Coronary artery (tissue), 2 donors: ENCODE measurements around the gene MBNL3.

ENCODE experiments used
- DNase-seq: peaks from one replicate; pipeline ENCODE4 v3.0.0-alpha.2; 2017; ENCODE audit warnings: low spot score
- H3K27ac ChIP-seq, 2 donors: fragments of 200-600 bp; sonication (generic); one replicate each; pipeline ENCODE4 v1.5.1; 2016 to 2019
- H3K4me3 ChIP-seq: fragments of 200-600 bp; sonication (generic); 2 replicates; pipeline ENCODE4 v1.5.1; 2016; ENCODE audit warnings: mild to moderate bottlenecking, moderate library complexity
- CTCF ChIP-seq: fragments of 200-600 bp; sonication (generic); IDR thresholded peaks from one replicate; pipeline ENCODE4 v1.5.1; 2019; ENCODE audit warnings: antibody characterized with exemption

Gene MBNL3

GRCh38 chrX:132423323-132423722 is 65.5 kb downstream of the MBNL3 start:
- H3K27ac ChIP-seq = no peak overlapping the region
- no peak for TF ChIP-seq CTCF
- H3K4me3 ChIP-seq = no peak overlapping the region
- DNase-seq = no peak

GRCh38 chrX:132415012-132415411 is 73.8 kb downstream of the MBNL3 start:
- no peak overlapping the region for H3K27ac ChIP-seq
- no peak for TF ChIP-seq CTCF
- no peak overlapping the region for H3K4me3 ChIP-seq
- DNase-seq = no peak

GRCh38 chrX:132414404-132414803 is 74.4 kb downstream of the MBNL3 start:
- no peak overlapping the region for H3K27ac ChIP-seq
- TF ChIP-seq CTCF = no peak
- DNase-seq = no peak
- no peak overlapping the region for H3K4me3 ChIP-seq

- H3K27ac ChIP-seq = no peak overlapping the region
- no peak for DNase-seq
- no peak for TF ChIP-seq CTCF
- H3K4me3 ChIP-seq = no peak overlapping the region
Observed at GRCh38 chrX:132413459-132413858, 75.4 kb downstream of the MBNL3 start.

- no peak overlapping the region for H3K4me3 ChIP-seq
- DNase-seq = no peak
- TF ChIP-seq CTCF = no peak
Observed at GRCh38 chrX:132412208-132412607, 76.6 kb downstream of the MBNL3 start.

GRCh38 chrX:132411310-132411977 is 77.4 kb downstream of the MBNL3 start:
- H3K4me3 ChIP-seq = no peak overlapping the region
- no peak for TF ChIP-seq CTCF
- no peak for DNase-seq
- H3K27ac ChIP-seq = no peak overlapping the region

More at GRCh38 chrX:132412208-132412607, 76.6 kb downstream of the MBNL3 start:
- H3K27ac ChIP-seq = no peak overlapping the region

GRCh38 chrX:132409780-132410556 is 78.9 kb downstream of the MBNL3 start:
- no peak for TF ChIP-seq CTCF
- no peak for DNase-seq
- H3K27ac ChIP-seq = no peak overlapping the region
- no peak overlapping the region for H3K4me3 ChIP-seq
